GM12878 (cell line): Measurements from ENCODE around the gene JAKMIP1. TPM values are rescaled to one million over a fixed set of nuclear protein-coding genes. Genes with fewer than 3 reads are reported as not detected.

Experiments
- ATF7 ChIP-seq: fragments of 450-650 bp; IDR thresholded peaks from 2 replicates; pipeline ENCODE4 v1.6.1; 2016; ENCODE audit warnings: low read depth, mild to moderate bottlenecking
- BACH1 ChIP-seq: fragments of 450-650 bp; IDR thresholded peaks from 2 replicates; pipeline ENCODE4 v1.6.1; 2017; ENCODE audit warnings: mild to moderate bottlenecking, borderline replicate concordance
- BCL3 ChIP-seq: IDR thresholded peaks from 2 replicates; pipeline ENCODE4 v1.6.1; 2011; ENCODE audit warnings: borderline replicate concordance, low read depth, mild to moderate bottlenecking, moderate library complexity, low read length; ENCODE audit not compliant: insufficient read depth, poor library complexity, severe bottlenecking
- CREB1 ChIP-seq: IDR thresholded peaks from 2 replicates; pipeline ENCODE4 v1.6.1; 2012; ENCODE audit warnings: low read depth, mild to moderate bottlenecking, inconsistent platforms
- ESRRA ChIP-seq: IDR thresholded peaks from 2 replicates; pipeline ENCODE4 v1.6.1; 2012; ENCODE audit warnings: mild to moderate bottlenecking, low read length, improper control_type of control experiment
- EZH2 ChIP-seq: IDR thresholded peaks from 2 replicates; pipeline ENCODE4 v1.6.1; 2012; ENCODE audit warnings: low read depth, mild to moderate bottlenecking, control low read depth, inconsistent platforms, low read length, borderline replicate concordance; ENCODE audit not compliant: control insufficient read depth
- GABPA ChIP-seq: IDR thresholded peaks from 2 replicates; pipeline ENCODE4 v1.6.1; 2014; ENCODE audit warnings: antibody characterized with exemption, low read depth, mild to moderate bottlenecking, inconsistent platforms
- HDAC6 ChIP-seq: fragments of 200-600 bp; sonication (generic); IDR thresholded peaks from one replicate; pipeline ENCODE4 v1.8.0; 2017; ENCODE audit warnings: antibody characterized with exemption; ENCODE audit not compliant: unreplicated experiment
- IKZF1 ChIP-seq: fragments of 450-650 bp; conservative IDR thresholded peaks from 2 replicates; pipeline ENCODE4 v1.6.1; 2017; ENCODE audit warnings: antibody characterized with exemption, mild to moderate bottlenecking
- IKZF2 ChIP-seq, 2 experiments: fragments of 450-650 bp; IDR thresholded peaks; 2 replicates each; pipeline ENCODE4 v1.6.1; 2017; ENCODE audit warnings: mild to moderate bottlenecking in 2 of 2, moderate library complexity in 2 of 2
- IRF4 ChIP-seq: IDR thresholded peaks from 2 replicates; pipeline ENCODE4 v1.6.1; 2011; ENCODE audit warnings: low read depth, low read length
- MAX ChIP-seq: IDR thresholded peaks from 2 replicates; pipeline ENCODE4 v1.6.1; 2012; ENCODE audit warnings: low read depth, low read length, improper control_type of control experiment
- MXI1 ChIP-seq: fragments of 150-350 bp; IDR thresholded peaks from 2 replicates; pipeline ENCODE4 v1.6.1; 2011; ENCODE audit warnings: low read depth, mild to moderate bottlenecking, inconsistent platforms, low read length, improper control_type of control experiment
- NR2C2 ChIP-seq: IDR thresholded peaks from 2 replicates; pipeline ENCODE4 v1.6.1; 2011; ENCODE audit warnings: borderline replicate concordance, low read depth; ENCODE audit not compliant: control insufficient read depth, insufficient read length
- PML ChIP-seq: IDR thresholded peaks from 2 replicates; pipeline ENCODE4 v1.6.1; 2012; ENCODE audit warnings: low read length, inconsistent platforms
- POLR2A ChIP-seq: IDR thresholded peaks from 2 replicates; pipeline ENCODE4 v1.6.1; 2011; ENCODE audit warnings: low read depth, mild to moderate bottlenecking, low read length
- RBBP5 ChIP-seq: fragments of 200-600 bp; sonication (generic); conservative IDR thresholded peaks from 2 replicates; pipeline ENCODE4 v1.6.1; 2016
- RELA ChIP-seq: fragments of 450-650 bp; IDR thresholded peaks from 2 replicates; pipeline ENCODE4 v1.8.0; 2014; ENCODE audit warnings: borderline replicate concordance; ENCODE audit not compliant: partially characterized antibody
- SIN3A ChIP-seq: IDR thresholded peaks from 2 replicates; pipeline ENCODE4 v1.6.1; 2012; ENCODE audit warnings: low read depth, low read length, improper control_type of control experiment
- SP1 ChIP-seq: IDR thresholded peaks from one replicate; pipeline ENCODE4 v1.6.1; 2011; ENCODE audit warnings: low read depth, low read length
- SUPT20H ChIP-seq: IDR thresholded peaks from 2 replicates; pipeline ENCODE4 v1.6.1; 2011; ENCODE audit warnings: low read depth, mild to moderate bottlenecking, low read length, moderate library complexity, borderline replicate concordance; ENCODE audit not compliant: control insufficient read depth
- TARDBP ChIP-seq: IDR thresholded peaks from 2 replicates; pipeline ENCODE4 v1.6.1; 2016; ENCODE audit warnings: borderline replicate concordance
- TBL1XR1 ChIP-seq: IDR thresholded peaks from 2 replicates; pipeline ENCODE4 v1.6.1; 2012; ENCODE audit warnings: low read depth, low read length, improper control_type of control experiment
- polyA plus RNA-seq, 11 experiments: library from polyadenylated mRNA; depleted of rRNA in 4 of 11; unstranded in 6 of 11; stranded (reverse) in 5 of 11; fragments of >200 nt; fragmentation: Nextera tagmentation in 4 of 11; fragmentation: Illumina TruSeq in 1 of 11; extraction: Ambion mirVana in 4 of 11; extraction: Trizol in 1 of 11; gene quantifications; 1 replicate in 1 of 11; 2 replicates in 10 of 11; pipeline versions ENCODE4 v1.2.1 to v1.2.3, GENCODE V29; 2011 to 2016; ENCODE audit warnings: inconsistent platforms in 2 of 11, missing spikeins in 2 of 11, low read depth in 1 of 11
- total RNA-seq, 4 experiments: library from RNA; depleted of rRNA in 3 of 4; stranded (reverse); fragments of >200 nt in 3 of 4; fragmentation: Illumina TruSeq in 1 of 4; extraction: Trizol in 1 of 4; gene quantifications; 2 replicates each; pipeline versions ENCODE4 v1.2.1 to v1.2.3, GENCODE V29; 2013 to 2021
- TF ChIP-seq, protein P1 (sequence below): IDR thresholded peaks from 2 replicates; pipeline ENCODE4 v1.6.1; 2012; ENCODE audit warnings: improper control_type of control experiment, low read depth, low read length; ENCODE audit not compliant: insufficient replicate concordance

The JAKMIP1 gene
- total and polyA plus RNA-seq, 10 of the 15 experiments (the other 5 are each of a cell fraction or from before 2014, with no cell fraction given): 0.52 to 16.7 (median 12.3) TPM

GRCh38 chr4:6183740-6184139 is 16.6 kb downstream of the JAKMIP1 start (continued):
- TF ChIP-seq BCL3 (peak; percentile 47), ATF7 (peak; percentile 91), IKZF2 (IDR thresholded peaks at IDR 0.05) (peak; percentile 81 to 87; a peak in 3 of 4 replicates), MAX (peak; percentile 26; the same call in 1 of the 2 replicates), IKZF1 (peak; percentile 73), POLR2A (peak; percentile 78), TARDBP (no peak), ESRRA (peak; percentile 20; the same call in 1 of the 2 replicates), HDAC6 (no peak), RELA (no peak), IRF4 (peak; percentile 66), EZH2 (no peak), RBBP5 (no peak), PML (peak; percentile 85), BACH1 (no peak; the same call in 1 of the 2 replicates), SP1 (peak; percentile 62), NR2C2 (no peak), TBL1XR1 (peak; percentile 82), SIN3A (peak; percentile 60; the same call in 1 of the 2 replicates), CREB1 (peak; percentile 64), SUPT20H (no peak), MXI1 (peak; percentile 68), GABPA (no peak)
- TF ChIP-seq, protein P1, sequence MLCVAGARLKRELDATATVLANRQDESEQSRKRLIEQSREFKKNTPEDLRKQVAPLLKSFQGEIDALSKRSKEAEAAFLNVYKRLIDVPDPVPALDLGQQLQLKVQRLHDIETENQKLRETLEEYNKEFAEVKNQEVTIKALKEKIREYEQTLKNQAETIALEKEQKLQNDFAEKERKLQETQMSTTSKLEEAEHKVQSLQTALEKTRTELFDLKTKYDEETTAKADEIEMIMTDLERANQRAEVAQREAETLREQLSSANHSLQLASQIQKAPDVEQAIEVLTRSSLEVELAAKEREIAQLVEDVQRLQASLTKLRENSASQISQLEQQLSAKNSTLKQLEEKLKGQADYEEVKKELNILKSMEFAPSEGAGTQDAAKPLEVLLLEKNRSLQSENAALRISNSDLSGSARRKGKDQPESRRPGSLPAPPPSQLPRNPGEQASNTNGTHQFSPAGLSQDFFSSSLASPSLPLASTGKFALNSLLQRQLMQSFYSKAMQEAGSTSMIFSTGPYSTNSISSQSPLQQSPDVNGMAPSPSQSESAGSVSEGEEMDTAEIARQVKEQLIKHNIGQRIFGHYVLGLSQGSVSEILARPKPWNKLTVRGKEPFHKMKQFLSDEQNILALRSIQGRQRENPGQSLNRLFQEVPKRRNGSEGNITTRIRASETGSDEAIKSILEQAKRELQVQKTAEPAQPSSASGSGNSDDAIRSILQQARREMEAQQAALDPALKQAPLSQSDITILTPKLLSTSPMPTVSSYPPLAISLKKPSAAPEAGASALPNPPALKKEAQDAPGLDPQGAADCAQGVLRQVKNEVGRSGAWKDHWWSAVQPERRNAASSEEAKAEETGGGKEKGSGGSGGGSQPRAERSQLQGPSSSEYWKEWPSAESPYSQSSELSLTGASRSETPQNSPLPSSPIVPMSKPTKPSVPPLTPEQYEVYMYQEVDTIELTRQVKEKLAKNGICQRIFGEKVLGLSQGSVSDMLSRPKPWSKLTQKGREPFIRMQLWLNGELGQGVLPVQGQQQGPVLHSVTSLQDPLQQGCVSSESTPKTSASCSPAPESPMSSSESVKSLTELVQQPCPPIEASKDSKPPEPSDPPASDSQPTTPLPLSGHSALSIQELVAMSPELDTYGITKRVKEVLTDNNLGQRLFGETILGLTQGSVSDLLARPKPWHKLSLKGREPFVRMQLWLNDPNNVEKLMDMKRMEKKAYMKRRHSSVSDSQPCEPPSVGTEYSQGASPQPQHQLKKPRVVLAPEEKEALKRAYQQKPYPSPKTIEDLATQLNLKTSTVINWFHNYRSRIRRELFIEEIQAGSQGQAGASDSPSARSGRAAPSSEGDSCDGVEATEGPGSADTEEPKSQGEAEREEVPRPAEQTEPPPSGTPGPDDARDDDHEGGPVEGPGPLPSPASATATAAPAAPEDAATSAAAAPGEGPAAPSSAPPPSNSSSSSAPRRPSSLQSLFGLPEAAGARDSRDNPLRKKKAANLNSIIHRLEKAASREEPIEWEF: peak; percentile 66
